ENCODE data around the gene RNF213.

DNA sequence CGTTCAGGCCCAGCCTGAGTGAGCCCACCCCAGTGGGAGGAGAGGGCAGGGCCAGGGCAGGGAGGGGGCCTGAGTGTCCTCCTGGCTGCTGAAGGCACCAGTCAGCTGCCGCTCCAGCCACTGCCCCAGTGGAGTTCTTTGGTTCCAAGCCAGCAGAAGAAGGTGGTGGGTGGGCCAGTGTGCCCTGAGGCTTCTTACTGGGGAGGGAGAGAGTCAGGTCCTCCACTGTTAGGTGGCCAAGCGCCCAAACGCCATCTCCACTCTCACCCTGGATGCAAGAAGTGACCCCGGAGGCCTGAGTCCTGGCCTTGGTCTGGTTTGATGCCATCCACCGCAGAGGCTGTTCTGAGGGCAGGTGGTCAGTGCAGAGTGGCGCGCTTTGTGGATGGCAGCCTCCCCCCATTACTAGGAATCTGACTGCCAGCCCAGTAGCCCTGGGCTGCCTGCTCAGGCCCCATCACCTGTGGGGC lies 2.2 kb downstream of the RNF213 start:
- TF ChIP-seq, protein P1, sequence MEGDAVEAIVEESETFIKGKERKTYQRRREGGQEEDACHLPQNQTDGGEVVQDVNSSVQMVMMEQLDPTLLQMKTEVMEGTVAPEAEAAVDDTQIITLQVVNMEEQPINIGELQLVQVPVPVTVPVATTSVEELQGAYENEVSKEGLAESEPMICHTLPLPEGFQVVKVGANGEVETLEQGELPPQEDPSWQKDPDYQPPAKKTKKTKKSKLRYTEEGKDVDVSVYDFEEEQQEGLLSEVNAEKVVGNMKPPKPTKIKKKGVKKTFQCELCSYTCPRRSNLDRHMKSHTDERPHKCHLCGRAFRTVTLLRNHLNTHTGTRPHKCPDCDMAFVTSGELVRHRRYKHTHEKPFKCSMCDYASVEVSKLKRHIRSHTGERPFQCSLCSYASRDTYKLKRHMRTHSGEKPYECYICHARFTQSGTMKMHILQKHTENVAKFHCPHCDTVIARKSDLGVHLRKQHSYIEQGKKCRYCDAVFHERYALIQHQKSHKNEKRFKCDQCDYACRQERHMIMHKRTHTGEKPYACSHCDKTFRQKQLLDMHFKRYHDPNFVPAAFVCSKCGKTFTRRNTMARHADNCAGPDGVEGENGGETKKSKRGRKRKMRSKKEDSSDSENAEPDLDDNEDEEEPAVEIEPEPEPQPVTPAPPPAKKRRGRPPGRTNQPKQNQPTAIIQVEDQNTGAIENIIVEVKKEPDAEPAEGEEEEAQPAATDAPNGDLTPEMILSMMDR (conservative IDR thresholded peaks at IDR 0.05; ENCODE audit: low read length) = no peak
- no peak for TF ChIP-seq EZH2phosphoT487 (IDR thresholded peaks at IDR 0.05; ENCODE audit: borderline replicate concordance)
